Lung (tissue), 12 donors: ENCODE measurements around the gene PRKCE. TPM values are rescaled to one million over a fixed set of nuclear protein-coding genes. Genes with fewer than 3 reads are reported as not detected.

Experiments
- ATAC-seq: fragments of 200-7000 bp; cut with Tn5 transposase; one replicate; pipeline ENCODE4 v1.9.1; 2020; ENCODE audit warnings: moderate number of reproducible peaks; ENCODE audit not compliant: insufficient read depth, low FRiP score
- DNase-seq, 3 donors: peaks; one replicate each; pipeline ENCODE4 v3.0.0-alpha.2; 2013 to 2017
- H3K27ac ChIP-seq, 2 donors: one replicate each; pipeline ENCODE4 v1.5.1; 2013; ENCODE audit warnings: mild to moderate bottlenecking in 2 of 2, moderate library complexity in 2 of 2, control low read depth in 1 of 2, inconsistent platforms in 1 of 2, low read depth in 1 of 2, low read length in 1 of 2
- H3K27me3 ChIP-seq, 3 donors: one replicate each; pipeline ENCODE4 v1.5.1; 2013; ENCODE audit warnings: low read length in 2 of 3; ENCODE audit not compliant: control insufficient read depth in 3 of 3, insufficient read depth in 3 of 3
- H3K36me3 ChIP-seq, 4 donors: one replicate each; pipeline ENCODE4 v1.5.1; 2013; ENCODE audit warnings: low read length in 4 of 4, mild to moderate bottlenecking in 1 of 4, moderate library complexity in 1 of 4; ENCODE audit not compliant: control insufficient read depth in 4 of 4, insufficient read depth in 4 of 4
- H3K4me1 ChIP-seq, 5 donors: one replicate each; pipeline ENCODE4 v1.5.1; 2013; ENCODE audit warnings: low read length in 5 of 5, mild to moderate bottlenecking in 2 of 5, moderate library complexity in 1 of 5; ENCODE audit not compliant: control insufficient read depth in 5 of 5, insufficient read depth in 5 of 5
- H3K4me3 ChIP-seq: one replicate; pipeline ENCODE4 v1.5.1; 2013; ENCODE audit warnings: mild to moderate bottlenecking, control low read depth, moderate library complexity
- H3K9ac ChIP-seq, 2 donors: one replicate each; pipeline ENCODE4 v1.5.1; 2013; ENCODE audit warnings: low read length in 2 of 2, control low read depth in 1 of 2; ENCODE audit not compliant: insufficient read depth in 1 of 2
- H3K9me3 ChIP-seq, 4 donors: one replicate each; pipeline ENCODE4 v1.5.1; 2013; ENCODE audit warnings: low read length in 3 of 4, mild to moderate bottlenecking in 1 of 4, moderate library complexity in 1 of 4; ENCODE audit not compliant: control insufficient read depth in 4 of 4, insufficient read depth in 3 of 4
- WGBS, 2 donors: extraction: QIAGEN DNeasy Blood & Tissue Kit; methylation state at CpG; one replicate each; pipeline ENCODE4 v1.1.7; 2013; 5-methylcytosine and 5-hydroxymethylcytosine counted together
- polyA plus RNA-seq, 2 donors: library from polyadenylated mRNA; stranded (reverse); fragments of 200-250 nt; gene quantifications; one replicate each; pipeline ENCODE4 v1.2.1, GENCODE V29; 2013
- total RNA-seq, 2 donors: library from RNA; depleted of rRNA in 1 of 2; stranded (reverse); fragments of >200 nt in 1 of 2; gene quantifications; one replicate each; pipeline ENCODE4 v1.2.1, GENCODE V29; 2014 to 2021
- TF ChIP-seq, protein P1 (sequence below): IDR thresholded peaks from 2 replicates; pipeline ENCODE4 v1.5.1; 2012; ENCODE audit warnings: mild to moderate bottlenecking; ENCODE audit errors: control extremely low read depth, extremely low read depth
- donor health status: control.
- donor health status: control.
- donor health status: Bipolar disorder and iron deficiency.
- donor health status: healthy.
- donor health status: DM: yes; HTN: yes; CAD: no.

Gene PRKCE
- total and polyA plus RNA-seq, 4 donors, result 12.5 to 82.2 (median 32.1) TPM

DNA sequence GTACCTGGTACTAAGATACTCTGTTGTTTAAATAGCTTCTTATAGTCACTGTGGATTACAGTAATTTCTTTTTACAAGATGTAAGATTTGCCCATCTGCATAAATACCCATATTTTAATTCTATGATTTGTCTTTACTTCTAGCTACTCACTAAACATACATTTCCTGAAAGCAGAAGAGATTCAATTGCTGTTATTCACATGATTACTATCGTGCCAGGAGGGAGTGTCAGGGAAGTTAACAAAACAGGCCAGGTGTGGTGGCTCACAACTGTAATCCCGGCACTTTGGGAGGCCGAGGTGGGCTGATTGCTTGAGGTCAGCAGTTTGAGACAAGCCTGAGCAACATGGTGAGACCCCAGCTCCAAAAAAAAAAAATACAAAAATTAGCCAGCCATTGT, 33.8 kb downstream of the PRKCE start:
- H3K9ac ChIP-seq, result no peak overlapping the region
- DNase-seq (no peak), ATAC-seq (no peak)
- H3K9me3 ChIP-seq, result no peaks in the 10 kb centered on the region
- H3K36me3 ChIP-seq, result no peaks in the 10 kb centered on the region
- H3K4me1 ChIP-seq, result peaks cover 0 to 29% (median 0%) of the 10 kb centered on the region in 5 donors
- TF ChIP-seq, protein P1, sequence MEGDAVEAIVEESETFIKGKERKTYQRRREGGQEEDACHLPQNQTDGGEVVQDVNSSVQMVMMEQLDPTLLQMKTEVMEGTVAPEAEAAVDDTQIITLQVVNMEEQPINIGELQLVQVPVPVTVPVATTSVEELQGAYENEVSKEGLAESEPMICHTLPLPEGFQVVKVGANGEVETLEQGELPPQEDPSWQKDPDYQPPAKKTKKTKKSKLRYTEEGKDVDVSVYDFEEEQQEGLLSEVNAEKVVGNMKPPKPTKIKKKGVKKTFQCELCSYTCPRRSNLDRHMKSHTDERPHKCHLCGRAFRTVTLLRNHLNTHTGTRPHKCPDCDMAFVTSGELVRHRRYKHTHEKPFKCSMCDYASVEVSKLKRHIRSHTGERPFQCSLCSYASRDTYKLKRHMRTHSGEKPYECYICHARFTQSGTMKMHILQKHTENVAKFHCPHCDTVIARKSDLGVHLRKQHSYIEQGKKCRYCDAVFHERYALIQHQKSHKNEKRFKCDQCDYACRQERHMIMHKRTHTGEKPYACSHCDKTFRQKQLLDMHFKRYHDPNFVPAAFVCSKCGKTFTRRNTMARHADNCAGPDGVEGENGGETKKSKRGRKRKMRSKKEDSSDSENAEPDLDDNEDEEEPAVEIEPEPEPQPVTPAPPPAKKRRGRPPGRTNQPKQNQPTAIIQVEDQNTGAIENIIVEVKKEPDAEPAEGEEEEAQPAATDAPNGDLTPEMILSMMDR, result no peak
- H3K4me3 ChIP-seq, result no peak overlapping the region
- WGBS, 2 donors, result 57 to 72% methylated on average over 3 of the region's 3 CpGs
- no peaks in the 10 kb centered on the region for H3K27me3 ChIP-seq
- H3K27ac ChIP-seq, result no peak overlapping the region

DNA sequence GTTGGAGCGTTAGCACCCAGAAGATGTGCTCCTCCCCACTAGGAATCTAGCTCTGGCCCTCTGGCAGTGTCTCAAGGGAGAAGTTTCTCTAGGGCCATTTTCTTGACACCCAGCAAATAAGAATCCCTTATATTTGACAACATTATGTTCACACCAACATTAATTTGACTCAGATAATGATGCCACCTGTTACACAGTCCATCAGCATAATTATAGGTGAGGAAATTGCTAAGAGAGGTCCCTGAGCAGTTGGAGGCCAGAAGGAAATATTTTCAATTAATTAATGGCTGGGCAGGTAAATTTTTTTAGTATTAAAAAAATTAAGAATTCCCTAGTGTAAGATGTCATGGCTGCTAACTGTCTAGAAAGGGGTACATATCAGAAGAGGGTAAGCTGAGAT, 36.5 kb downstream of the PRKCE start:
- TF ChIP-seq, protein P1, result no peak
- H3K4me1 ChIP-seq, result peaks cover 0 to 39% (median 0%) of the 10 kb centered on the region in 5 donors
- WGBS, 2 donors, result 100% methylated on average over 1 of the region's 1 CpG
- H3K9ac ChIP-seq, result no peak overlapping the region
- no peak overlapping the region for H3K4me3 ChIP-seq
- DNase-seq (no peak), ATAC-seq (no peak)
- H3K27me3 ChIP-seq, result no peaks in the 10 kb centered on the region
- H3K36me3 ChIP-seq, result no peaks in the 10 kb centered on the region
- no peak overlapping the region for H3K27ac ChIP-seq
- H3K9me3 ChIP-seq, result no peaks in the 10 kb centered on the region

DNA sequence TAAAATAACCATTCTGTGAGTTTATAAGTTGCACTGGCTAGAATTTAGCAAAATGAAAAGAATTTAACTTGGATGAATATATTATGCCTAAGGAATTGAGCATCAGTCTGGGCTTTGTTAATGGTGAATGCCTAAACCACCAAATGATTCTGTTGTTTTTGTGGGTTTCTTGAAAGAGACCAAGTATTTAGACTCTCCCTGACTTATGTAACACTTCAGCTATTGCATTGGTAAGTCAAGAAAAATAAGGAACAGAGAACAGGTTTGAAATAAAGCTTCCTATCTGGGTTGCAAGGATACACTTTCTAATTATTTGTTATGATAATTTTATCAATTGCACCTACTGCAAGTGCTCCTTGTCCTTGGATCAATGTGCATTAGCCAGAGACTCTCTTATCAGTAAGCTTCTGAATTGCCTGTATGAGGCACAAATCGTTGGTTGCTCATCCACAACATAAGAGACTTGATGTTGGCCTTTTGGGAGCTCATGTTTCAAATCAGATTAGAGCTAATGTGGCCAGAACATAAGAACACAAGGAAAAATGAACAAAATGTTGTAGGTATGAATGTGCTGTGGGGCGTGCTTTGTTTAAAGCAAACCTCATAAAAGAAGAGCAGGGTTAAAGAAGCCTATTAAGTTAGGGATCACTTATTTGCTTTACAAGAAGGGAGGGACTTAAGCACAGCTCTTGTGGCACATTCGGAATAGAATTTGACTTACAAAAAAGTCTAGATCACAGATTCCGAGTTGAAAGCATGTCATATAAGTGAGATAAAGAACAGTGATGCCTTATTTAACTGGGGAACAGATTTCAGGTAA, 37.2 kb downstream of the PRKCE start:
- Histone ChIP-seq H3K27me3 (no peaks in the 10 kb centered on the region), H3K4me3 (no peak overlapping the region), H3K9ac (no peak overlapping the region), H3K9me3 (no peaks in the 10 kb centered on the region), H3K36me3 (no peaks in the 10 kb centered on the region), H3K27ac (no peak overlapping the region), H3K4me1 (peaks cover 0 to 32% (median 0%) of the 10 kb centered on the region in 5 donors)
- WGBS, 2 donors, result 65 to 83% methylated on average over 4 of the region's 4 CpGs
- DNase-seq, result no peak
- no peak for ATAC-seq
- TF ChIP-seq, protein P1, result no peak
